Activated T-cell treated with anti-CD3 and anti-CD28 coated beads, Interleukin-2, amount 50 U/mL, for 72 hours (primary cell): ENCODE data around the gene TPP2. TPM values are rescaled to one million over a fixed set of nuclear protein-coding genes. Genes with fewer than 3 reads are reported as not detected.

ENCODE experiments used
- ATAC-seq, 2 donors: fragments of 150-1000 bp; cut with Tn5 transposase; replicated peaks in 1 of 2; 2 replicates each; pipeline ENCODE4 v1.10.0; 2021; ENCODE audit warnings: moderate library complexity in 2 of 2, mild to moderate bottlenecking in 1 of 2
- DNase-seq, 2 donors: peaks; one replicate each; pipeline ENCODE4 v3.0.0; 2021 to 2022; ENCODE audit warnings: mixed read lengths in 1 of 2
- H3K27ac Mint-ChIP-seq: one replicate; pipeline ENCODE4 v1.8.0; 2022; ENCODE audit warnings: mild to moderate bottlenecking, moderate library complexity, mixed read lengths
- H3K27me3 Mint-ChIP-seq: one replicate; pipeline ENCODE4 v1.8.0; 2022; ENCODE audit warnings: low read depth, mixed read lengths
- H3K36me3 Mint-ChIP-seq, 2 donors: one replicate each; pipeline ENCODE4 v1.8.0; 2022; ENCODE audit warnings: mixed read lengths in 2 of 2, mild to moderate bottlenecking in 1 of 2; ENCODE audit not compliant: insufficient read depth in 2 of 2
- H3K4me1 Mint-ChIP-seq: one replicate; pipeline ENCODE4 v1.8.0; 2022; ENCODE audit warnings: low read depth, mixed read lengths
- H3K4me3 Mint-ChIP-seq, 2 donors: one replicate each; pipeline ENCODE4 v1.8.0; 2022; ENCODE audit warnings: mild to moderate bottlenecking in 2 of 2, mixed read lengths in 2 of 2, moderate library complexity in 2 of 2
- H3K9me3 Mint-ChIP-seq, 2 donors: one replicate each; pipeline ENCODE4 v1.8.0; 2022; ENCODE audit warnings: mixed read lengths in 2 of 2
- total RNA-seq, 2 donors: library from RNA; stranded (reverse); gene quantifications; one replicate each; pipeline ENCODE4 v1.2.3, GENCODE V29; 2022

TPP2 gene
- total RNA-seq, result 10 to 100 TPM; 55.3 to 67.6 TPM

DNA sequence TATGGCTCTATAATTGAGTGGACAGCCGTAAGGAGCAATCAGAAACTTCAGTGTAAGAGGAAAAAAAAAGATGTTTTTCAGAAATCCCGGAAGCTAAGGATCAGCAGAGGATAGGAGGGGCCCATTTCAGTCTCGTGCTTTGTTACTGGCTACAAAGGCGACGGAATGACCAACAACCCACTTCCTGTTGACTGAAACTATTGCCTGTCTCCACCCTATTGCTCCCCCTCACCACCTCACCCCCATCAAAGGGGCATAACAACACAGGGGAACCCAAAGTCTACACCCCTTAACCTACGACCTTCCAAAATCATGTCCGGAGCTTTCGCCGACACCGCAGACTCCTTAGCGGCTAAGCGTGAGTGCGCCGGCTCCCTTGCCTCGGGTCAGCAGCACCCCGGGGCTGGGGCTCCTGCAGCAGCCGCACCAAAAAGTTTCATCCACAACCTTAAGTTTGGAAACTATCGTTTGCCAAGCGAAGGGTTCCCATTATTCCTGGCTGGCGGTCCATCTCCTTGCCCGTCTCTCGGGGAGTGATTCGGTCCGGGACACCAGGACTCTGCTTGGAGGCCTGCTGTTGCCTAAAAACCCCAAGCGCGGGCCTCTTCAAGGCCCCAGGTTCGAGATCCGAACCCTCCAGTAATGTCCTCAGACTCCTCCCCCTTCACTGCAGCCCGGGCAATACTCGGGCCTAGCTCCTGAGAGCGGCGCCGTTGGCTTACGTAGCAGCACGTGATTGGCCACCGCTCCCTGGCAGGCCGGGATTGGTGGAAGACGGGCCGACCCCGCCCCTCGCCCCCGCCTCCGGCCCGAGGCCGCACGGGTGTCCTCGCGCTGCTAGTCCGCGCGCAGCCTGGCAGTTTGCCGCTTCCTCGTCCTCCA is at the start of gene TPP2:
Gene TPP2 (plus strand): TSS at position 840 of the 882 bp plus-strand sequence. CDS start 53 bp downstream, outside the sequence.
- Mint-ChIP-seq H3K27ac (peak within 1 kb of the TSS; percentile 100), H3K9me3 (no peaks in the 10 kb centered on the region), H3K4me3 (peak within 1 kb of the TSS; percentile 93 to 100), H3K4me1 (peaks cover 59% of the 10 kb centered on the region), H3K27me3 (no peaks in the 10 kb centered on the region), H3K36me3 (peaks cover 4 to 8% of the 10 kb centered on the region in 2 donors)
- ATAC-seq, result peak; percentile 91
- DNase-seq, result peak; percentile 99 to 100

DNA sequence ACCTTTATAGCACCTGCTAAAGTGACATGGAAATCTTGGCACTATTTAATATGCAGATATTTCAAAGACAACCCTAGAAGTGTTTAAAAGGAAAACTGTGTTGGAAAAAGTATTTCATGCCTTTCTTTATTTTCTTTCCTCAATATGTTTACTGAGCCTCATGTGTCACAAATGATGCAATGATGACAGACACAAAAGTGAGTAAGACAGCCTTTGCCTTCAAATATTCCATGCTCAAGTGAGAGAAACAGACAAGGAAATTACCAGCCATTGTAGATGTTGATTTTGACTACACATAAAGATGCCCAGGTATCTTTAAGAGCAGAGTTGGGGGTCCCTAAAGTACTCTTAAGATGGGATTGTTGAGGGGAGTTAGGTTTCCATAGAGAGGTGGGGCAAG is 48.0 kb upstream of the TPP2 start:
- Mint-ChIP-seq H3K27ac (no peak overlapping the region), H3K4me1 (no peaks in the 10 kb centered on the region), H3K27me3 (peaks cover 25% of the 10 kb centered on the region), H3K9me3 (no peaks in the 10 kb centered on the region), H3K4me3 (no peak overlapping the region), H3K36me3 (no peaks in the 10 kb centered on the region)
- ATAC-seq (no peak), DNase-seq (no peak)

DNA sequence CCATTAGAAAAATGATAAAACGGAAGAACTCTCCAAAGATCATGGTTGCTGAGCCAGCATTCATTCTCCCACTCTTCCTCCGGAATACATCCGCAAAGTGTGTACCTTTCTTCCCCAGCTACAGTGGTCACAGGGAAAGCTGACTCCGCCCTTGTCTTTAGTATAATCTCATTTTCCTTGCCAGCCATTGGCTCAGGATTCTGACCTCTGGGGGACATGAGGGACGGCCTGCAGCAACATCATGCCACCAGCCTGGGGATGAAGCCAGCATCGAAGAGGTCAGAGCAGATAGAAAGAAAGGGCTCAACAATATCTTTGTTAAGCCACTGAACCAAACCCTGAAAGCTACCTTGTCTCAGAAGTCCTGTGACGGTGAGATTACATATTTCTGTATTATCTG is 46.3 kb upstream of the TPP2 start:
- no peaks in the 10 kb centered on the region for H3K4me1 Mint-ChIP-seq
- H3K36me3 Mint-ChIP-seq, result no peaks in the 10 kb centered on the region
- ATAC-seq, result no peak
- DNase-seq, result no peak
- H3K27ac Mint-ChIP-seq, result no peak overlapping the region
- no peak overlapping the region for H3K4me3 Mint-ChIP-seq
- no peaks in the 10 kb centered on the region for H3K9me3 Mint-ChIP-seq
- peaks cover 19% of the 10 kb centered on the region for H3K27me3 Mint-ChIP-seq

DNA sequence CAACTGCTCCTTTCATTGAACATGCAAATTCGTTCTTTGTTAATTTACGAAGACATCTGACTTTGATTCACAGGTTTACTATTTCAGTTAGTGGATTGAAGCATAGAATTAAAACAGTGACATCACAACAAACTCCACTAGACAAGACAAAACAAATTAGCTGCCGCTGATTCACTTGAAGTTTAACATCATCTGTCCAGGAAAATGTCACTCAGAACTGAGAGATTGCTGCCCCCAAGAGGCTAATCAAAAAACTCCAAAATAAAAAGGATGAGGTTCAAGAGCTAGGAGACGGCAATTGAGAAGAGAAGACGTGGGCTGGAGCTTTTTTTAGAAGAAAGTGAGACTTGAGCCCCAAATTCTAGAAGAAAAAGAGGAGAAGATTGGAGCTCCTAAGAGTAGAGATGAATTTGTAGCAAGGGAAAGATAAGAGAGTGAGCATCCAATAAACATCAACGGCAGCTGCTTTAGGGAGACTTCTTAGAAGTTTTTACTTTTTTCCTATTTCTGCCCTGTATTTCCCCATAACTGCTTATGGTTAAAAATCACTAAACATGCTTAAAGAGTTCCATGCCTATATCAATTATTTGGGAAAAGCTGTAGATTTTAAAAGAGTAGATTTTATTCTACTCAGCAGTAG is 40.8 kb upstream of the TPP2 start:
- no peaks in the 10 kb centered on the region for H3K27me3 Mint-ChIP-seq
- peaks cover 0 to 2% of the 10 kb centered on the region in 2 donors for H3K9me3 Mint-ChIP-seq

DNA sequence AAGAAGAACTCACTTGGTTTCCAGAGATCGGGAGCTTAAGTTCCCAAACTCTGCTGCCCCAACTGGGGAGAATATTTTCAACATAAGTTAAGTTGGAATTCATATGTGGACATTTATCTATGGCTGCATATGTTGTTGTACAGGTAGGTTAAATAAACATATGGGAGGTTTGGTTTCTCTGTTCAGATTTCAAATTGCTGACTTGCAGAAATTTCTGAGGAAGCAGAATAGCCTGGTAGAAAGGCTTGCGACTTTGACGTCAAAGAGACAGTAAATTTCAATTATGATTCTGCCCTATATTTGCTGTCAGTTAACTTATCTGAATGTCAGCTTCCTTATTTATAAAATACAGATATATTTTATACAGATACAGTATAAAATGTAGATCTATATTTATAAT is 40.0 kb upstream of the TPP2 start:
- H3K27ac Mint-ChIP-seq, result no peak overlapping the region
- DNase-seq (no peak), ATAC-seq (no peak)
- peaks cover 6% of the 10 kb centered on the region for H3K4me1 Mint-ChIP-seq
- H3K36me3 Mint-ChIP-seq, result no peaks in the 10 kb centered on the region
- peaks cover 0 to 2% of the 10 kb centered on the region in 2 donors for H3K9me3 Mint-ChIP-seq
- no peaks in the 10 kb centered on the region for H3K27me3 Mint-ChIP-seq
- no peak overlapping the region for H3K4me3 Mint-ChIP-seq

More for the DNA sequence above, 40.8 kb upstream of the TPP2 start:
- Mint-ChIP-seq H3K36me3 (no peaks in the 10 kb centered on the region), H3K4me3 (no peak overlapping the region), H3K27ac (no peak overlapping the region), H3K4me1 (peaks cover 6% of the 10 kb centered on the region)
- peak; percentile 2 to 16 for DNase-seq
- peak in 1 of 2 donors; percentile 45 for ATAC-seq

DNA sequence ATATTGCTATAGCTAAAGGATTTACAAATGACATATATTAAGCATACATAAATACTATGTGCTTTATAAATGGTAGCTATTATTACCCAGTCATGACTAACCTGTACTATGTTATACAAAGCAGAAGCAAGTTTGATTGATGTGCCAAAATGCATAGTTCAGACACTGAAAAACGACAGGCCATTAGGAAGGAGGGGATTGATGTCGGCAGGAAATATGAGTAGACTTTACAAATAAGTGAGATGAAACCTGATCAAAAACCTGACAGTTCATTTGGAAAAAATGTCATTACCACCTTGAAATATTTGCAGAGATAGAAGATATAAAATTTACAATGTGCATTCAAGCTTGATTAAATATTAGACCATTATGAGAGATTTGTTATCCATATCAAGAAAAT is 38.8 kb upstream of the TPP2 start:
- Mint-ChIP-seq H3K4me1 (peaks cover 6% of the 10 kb centered on the region), H3K27me3 (peaks cover 6% of the 10 kb centered on the region), H3K36me3 (no peaks in the 10 kb centered on the region), H3K4me3 (no peak overlapping the region), H3K27ac (no peak overlapping the region), H3K9me3 (peaks cover 0 to 2% of the 10 kb centered on the region in 2 donors)
- DNase-seq (no peak), ATAC-seq (no peak)

DNA sequence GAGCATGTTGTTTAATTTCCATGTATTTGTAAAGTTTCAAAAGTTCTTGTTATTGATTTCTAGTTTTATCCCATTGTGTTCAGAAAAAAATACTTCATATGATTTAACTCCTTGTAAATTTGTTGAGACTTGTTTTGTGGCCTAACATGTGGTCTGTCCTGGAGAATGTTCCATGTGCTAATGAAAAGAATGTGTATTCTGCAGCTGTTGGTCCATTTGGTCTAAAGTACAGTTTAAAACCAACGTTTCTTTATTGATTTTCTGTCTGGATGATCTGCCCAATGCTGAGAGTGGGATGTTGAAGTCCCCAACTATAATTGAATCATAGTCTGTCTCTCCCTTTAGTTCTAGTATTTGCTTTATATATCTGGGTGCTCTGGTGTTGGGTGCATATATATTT is 34.9 kb upstream of the TPP2 start:
- Mint-ChIP-seq H3K4me3 (no peak overlapping the region), H3K27me3 (peaks cover 22% of the 10 kb centered on the region), H3K27ac (no peak overlapping the region), H3K36me3 (no peaks in the 10 kb centered on the region), H3K9me3 (peaks cover 0 to 2% of the 10 kb centered on the region in 2 donors), H3K4me1 (no peaks in the 10 kb centered on the region)
- ATAC-seq (no peak), DNase-seq (no peak)

DNA sequence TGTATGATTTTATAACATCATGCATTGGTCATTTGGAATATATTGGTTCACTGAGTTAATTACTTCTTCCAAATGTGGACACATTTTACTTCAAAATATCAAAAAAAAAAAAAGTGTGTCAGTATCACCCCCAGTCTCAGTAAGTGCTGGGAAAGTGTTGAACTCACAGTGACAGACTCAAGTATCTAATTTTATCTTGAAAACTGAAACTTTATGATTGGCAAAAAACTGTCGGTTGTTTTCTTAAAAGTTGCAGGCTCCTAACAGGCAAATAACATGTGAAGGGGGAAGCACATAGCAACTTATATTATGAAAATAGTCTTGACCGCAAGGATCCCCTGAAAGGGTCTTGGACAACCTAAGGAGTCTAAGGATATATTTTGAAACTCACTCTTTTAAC is 33.5 kb upstream of the TPP2 start:
- Mint-ChIP-seq H3K9me3 (peaks cover 0 to 2% of the 10 kb centered on the region in 2 donors), H3K27ac (no peak overlapping the region), H3K4me1 (no peaks in the 10 kb centered on the region), H3K27me3 (peaks cover 29% of the 10 kb centered on the region), H3K36me3 (no peaks in the 10 kb centered on the region), H3K4me3 (no peak overlapping the region)
- DNase-seq (no peak), ATAC-seq (no peak)

DNA sequence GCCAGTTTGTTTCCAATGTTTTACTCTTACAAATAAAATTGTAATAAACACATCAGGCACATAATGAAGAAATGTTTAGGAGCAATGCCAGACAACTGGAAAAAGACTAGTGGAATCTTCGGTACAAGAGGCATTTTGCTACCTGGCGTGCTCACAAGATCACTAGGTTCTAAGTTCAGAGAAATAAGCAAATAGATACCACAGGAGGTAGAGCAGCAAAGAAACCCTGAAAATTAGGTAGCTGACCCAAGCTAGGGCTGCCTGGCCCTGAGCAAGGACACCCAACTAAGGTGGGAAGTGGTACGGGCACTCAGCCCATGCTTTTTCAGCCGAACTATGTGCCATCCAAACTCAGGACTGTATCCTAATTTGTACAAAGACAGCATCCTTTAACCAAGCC is 32.2 kb upstream of the TPP2 start:
- Mint-ChIP-seq H3K27me3 (peaks cover 29% of the 10 kb centered on the region), H3K9me3 (peaks cover 0 to 2% of the 10 kb centered on the region in 2 donors), H3K27ac (no peak overlapping the region), H3K36me3 (no peaks in the 10 kb centered on the region), H3K4me1 (no peaks in the 10 kb centered on the region), H3K4me3 (no peak overlapping the region)
- ATAC-seq (no peak), DNase-seq (no peak)

DNA sequence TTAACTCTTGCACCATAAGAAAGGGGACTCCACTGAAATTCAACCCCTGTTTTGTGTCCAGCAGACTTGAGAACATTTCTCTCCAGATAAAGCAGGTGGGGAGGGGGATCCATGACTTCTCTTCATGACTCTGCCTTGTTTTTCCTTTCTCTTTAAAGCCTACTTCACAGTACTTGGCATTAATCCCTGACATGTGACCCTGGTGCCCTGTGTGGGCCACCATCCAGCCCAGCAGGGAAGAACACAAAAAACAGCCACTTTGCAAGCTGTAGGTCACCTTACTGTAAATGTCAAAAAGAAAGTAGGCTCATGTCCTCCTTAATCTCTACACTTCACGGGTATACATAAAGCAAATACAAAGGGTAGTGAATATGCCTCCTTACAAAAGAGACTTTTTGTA is 30.3 kb upstream of the TPP2 start:
- no peaks in the 10 kb centered on the region for H3K36me3 Mint-ChIP-seq
- H3K4me1 Mint-ChIP-seq, result no peaks in the 10 kb centered on the region
- H3K9me3 Mint-ChIP-seq, result no peaks in the 10 kb centered on the region
- H3K27ac Mint-ChIP-seq, result no peak overlapping the region
- H3K27me3 Mint-ChIP-seq, result peaks cover 35% of the 10 kb centered on the region
- ATAC-seq (no peak), DNase-seq (no peak)
- H3K4me3 Mint-ChIP-seq, result no peak overlapping the region

DNA sequence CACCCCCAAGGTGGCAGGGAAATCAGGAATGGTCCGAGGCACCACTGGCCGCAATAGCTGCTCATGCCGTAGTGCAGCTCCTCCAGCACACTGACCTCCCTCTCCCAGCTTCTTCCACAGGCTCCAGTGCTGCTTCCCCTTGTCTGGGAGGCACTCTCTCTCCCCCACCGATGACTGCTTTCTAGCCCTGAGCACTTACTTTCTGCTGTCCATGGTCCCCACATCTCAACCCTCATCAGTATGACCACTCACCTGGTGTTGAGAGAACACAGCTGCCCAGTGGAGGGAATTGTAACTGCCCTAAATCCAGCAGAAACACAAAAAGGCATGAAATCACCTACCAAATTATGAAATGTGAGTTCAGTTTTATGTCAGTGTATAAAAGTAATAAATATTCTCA is 28.9 kb upstream of the TPP2 start:
- no peak overlapping the region for H3K4me3 Mint-ChIP-seq
- no peak for ATAC-seq
- H3K27ac Mint-ChIP-seq, result no peak overlapping the region
- H3K9me3 Mint-ChIP-seq, result no peaks in the 10 kb centered on the region
- no peaks in the 10 kb centered on the region for H3K4me1 Mint-ChIP-seq
- no peak for DNase-seq
- H3K27me3 Mint-ChIP-seq, result peaks cover 35% of the 10 kb centered on the region
- H3K36me3 Mint-ChIP-seq, result no peaks in the 10 kb centered on the region

DNA sequence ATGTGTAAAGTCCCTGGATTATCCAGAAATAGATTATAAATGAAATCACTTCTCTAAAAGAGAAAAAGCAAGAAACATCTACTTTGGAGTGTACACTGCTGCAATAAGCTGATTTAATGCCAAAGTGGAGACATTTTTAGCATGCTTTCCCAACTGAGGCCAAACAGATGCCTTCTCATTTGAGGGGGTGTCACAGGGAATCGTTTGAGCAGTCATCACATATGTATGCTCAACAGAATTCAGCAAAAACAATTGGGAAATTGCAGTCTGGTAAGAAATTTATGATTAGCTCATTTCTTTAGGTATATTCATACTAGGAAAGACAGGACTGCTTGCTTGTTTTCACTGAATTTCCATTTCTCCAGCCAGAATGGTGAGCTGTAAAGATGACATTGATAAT is 27.3 kb upstream of the TPP2 start:
- ATAC-seq, result no peak
- no peaks in the 10 kb centered on the region for H3K36me3 Mint-ChIP-seq
- H3K27me3 Mint-ChIP-seq, result peaks cover 43% of the 10 kb centered on the region
- H3K4me3 Mint-ChIP-seq, result no peak overlapping the region
- no peak for DNase-seq
- H3K27ac Mint-ChIP-seq, result no peak overlapping the region
- no peaks in the 10 kb centered on the region for H3K4me1 Mint-ChIP-seq
- no peaks in the 10 kb centered on the region for H3K9me3 Mint-ChIP-seq

DNA sequence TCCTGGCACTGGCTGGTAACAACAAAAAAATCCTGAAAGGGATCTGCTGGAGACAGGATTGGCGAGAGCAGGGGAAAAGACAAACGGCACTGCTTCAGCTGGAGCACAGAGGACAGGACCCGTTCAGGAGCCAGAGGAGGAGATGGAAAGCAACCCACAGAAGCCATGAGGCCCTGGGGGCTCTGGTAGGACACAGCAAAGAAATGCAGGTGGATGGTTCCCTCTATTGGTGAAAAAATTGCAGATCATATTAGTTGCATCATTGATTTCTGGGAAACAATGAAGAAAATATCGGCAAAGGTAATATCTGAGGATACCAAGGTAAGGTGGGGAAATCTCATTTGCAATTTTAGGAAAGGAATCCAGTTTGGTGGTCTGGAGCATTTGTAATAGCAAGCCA is 25.7 kb upstream of the TPP2 start:
- no peaks in the 10 kb centered on the region for H3K36me3 Mint-ChIP-seq
- ATAC-seq (no peak), DNase-seq (no peak)
- peaks cover 37% of the 10 kb centered on the region for H3K27me3 Mint-ChIP-seq
- no peaks in the 10 kb centered on the region for H3K4me1 Mint-ChIP-seq
- H3K27ac Mint-ChIP-seq, result no peak overlapping the region
- no peak overlapping the region for H3K4me3 Mint-ChIP-seq
- no peaks in the 10 kb centered on the region for H3K9me3 Mint-ChIP-seq
